OCI-M2 (cell line): ENCODE data around the gene CHRD.

ENCODE experiments used
- DNase-seq: peaks from one replicate; lab custom pipeline; 2025; ENCODE audit not compliant: unreplicated experiment; lab: John Stamatoyannopoulos, UW

Gene CHRD

DNA sequence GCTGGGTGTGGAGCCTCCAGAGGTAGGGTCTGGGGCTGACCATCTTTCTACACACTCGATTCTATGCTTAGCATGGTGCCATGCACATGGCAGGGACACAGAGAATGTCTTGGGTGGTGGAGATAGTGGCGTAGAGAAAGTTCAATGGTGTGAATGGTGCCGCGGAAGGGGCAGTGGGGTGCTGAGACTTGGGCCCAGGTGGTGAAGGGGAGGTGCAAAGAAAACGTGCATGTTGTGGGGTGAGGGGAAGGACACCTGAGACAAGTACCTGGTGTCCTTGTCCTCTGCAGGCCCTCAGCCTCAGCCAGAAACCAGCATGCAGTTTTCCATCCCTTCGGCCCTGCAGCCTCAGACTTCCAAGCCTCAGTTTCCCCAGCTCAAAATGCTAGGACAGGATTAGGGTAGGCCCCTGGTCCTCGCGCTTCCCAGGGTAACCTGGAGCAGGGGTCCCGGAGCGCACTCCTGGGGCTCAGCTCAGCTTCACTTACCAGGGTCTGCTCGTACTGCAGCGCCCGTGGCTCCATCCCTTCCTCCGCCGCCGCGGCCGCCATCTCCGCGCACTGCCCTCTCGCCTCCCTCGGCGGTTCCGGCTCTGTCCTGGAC is 18.8 kb upstream of the CHRD start:
- DNase-seq: no peak

DNA sequence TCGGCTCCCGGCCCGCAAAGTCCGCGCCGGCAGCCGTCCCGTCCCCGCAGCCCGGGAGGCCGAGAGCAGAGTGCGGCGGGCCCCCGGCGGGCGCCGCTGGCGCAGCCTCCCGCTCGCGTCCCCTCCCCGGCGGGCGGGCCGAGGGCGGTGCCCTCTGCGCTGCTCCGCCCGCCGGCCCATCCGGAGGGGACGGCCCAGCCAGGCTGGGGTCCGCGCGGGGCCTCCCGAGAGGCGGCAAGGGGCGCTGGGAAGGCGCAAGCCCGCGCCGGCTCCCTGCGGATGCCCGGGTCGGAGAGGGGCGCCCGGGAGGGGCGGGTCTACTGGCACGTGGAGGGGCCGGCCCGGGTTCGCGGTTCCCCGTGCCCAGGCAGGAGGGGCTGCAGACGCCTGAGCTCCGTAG is 18.3 kb upstream of the CHRD start, which contains the start of the genes CLCN2 and POLR2H:
Gene CLCN2 (minus strand): TSS at position 74 of the 400 bp plus-strand sequence. CDS start 126 bp downstream, outside the sequence.
Gene POLR2H (plus strand): TSS at position 179 of the 400 bp plus-strand sequence. CDS start 1,783 bp downstream, outside the sequence.
- DNase-seq: no peak

- DNase-seq: no peak
Measured at GRCh38 chr3:184361932-184362667, 17.8 kb upstream of the CHRD start.

DNA sequence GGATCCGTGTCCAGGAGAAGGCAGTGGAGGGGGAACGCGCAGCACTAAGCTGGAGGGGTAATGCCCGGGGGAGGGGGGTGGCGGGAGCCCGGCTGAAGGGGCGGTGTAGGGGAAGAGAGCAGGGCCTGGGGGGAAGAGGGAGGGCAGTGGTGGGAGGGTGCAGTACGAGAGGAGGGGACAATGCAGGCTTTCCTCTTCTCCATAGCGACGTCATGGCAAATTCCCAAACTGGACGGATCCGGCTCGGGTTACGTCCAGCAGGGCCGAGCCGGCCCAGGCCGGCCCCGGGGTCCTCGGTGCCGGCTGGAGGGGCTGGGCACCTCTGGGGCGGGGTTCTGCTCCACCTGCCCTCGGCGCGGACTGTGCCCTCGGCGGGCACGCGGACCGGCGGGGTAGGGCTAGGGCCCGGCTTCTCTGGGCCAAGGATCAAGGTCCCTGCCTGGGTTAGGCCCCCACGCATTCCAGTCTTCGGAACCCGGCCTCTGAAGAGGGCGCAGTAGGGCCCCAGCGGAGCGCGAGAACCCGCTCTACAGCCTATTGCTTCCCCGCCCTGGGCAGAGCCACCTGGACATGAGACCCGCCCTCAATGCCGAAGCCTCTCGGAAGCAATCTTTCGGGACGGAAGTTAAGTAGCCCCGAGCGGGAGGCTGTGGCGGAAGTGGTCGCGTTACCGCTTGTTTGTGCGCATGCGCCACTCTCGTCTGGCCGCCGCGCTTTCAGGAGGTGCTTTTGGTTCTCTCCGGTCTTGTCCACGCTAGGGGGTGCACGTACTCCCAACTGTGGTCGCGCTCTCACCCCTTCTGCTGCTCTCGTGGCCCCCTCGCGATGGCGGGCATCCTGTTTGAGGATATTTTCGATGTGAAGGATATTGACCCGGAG is 16.9 kb upstream of the CHRD start:
- peak; percentile 78 for DNase-seq

GRCh38 chr3:184366619-184367289 is 13.1 kb upstream of the CHRD start:
- no peak for DNase-seq

GRCh38 chr3:184368116-184368515 is 11.7 kb upstream of the CHRD start:
- DNase-seq: no peak

DNA sequence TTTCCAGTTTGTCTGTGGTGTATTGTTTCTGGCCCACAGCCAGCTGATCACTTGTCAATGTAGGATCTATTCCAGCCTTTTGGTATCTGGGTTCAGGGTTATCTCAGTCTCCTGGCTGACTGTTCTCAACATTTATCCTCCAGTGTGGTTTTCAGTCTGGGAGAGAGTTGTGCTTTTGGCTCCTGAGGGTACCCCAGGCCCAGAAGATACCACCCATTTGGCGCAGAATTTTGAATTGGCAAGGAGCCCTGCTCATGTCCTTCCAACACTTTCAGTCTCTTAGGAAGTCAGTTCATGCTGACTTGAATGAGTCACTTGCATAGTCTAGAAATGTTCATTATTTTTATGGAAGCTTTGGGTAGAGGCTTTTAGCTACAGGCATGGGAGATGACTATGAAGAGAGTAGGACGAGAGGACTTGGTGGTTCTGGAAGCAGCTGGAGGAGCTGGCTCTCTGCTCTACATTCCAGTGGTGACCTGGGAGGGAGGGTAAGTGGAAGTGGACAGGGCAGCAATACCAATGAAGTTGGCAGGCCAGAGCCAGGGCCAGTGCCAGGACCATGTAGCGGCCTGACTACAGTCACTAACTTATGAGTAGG is 11.2 kb upstream of the CHRD start:
- DNase-seq: no peak

DNA sequence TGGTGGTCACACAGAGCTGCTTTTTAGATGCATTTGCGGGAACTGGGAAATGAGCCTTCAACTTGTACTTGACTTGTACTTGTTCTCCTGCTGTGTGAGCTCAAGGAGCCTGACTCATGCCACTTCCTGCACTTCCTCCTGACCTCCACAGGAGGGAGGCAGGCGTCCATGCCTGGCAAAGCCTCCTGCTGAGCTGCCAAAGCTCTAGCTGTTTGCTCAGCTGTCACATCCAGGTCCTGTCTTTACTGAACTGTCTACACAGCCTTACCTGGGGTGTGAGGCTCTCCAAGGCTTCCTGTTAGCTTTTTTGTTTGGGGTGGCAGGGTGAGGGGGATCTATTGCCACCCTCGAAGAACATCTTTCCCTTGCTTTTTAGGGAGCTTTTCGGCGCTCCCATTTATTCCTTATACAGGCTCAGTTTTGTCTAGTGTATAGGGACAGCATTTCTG is 8.3 kb upstream of the CHRD start:
- peak; percentile 39 for DNase-seq

DNA sequence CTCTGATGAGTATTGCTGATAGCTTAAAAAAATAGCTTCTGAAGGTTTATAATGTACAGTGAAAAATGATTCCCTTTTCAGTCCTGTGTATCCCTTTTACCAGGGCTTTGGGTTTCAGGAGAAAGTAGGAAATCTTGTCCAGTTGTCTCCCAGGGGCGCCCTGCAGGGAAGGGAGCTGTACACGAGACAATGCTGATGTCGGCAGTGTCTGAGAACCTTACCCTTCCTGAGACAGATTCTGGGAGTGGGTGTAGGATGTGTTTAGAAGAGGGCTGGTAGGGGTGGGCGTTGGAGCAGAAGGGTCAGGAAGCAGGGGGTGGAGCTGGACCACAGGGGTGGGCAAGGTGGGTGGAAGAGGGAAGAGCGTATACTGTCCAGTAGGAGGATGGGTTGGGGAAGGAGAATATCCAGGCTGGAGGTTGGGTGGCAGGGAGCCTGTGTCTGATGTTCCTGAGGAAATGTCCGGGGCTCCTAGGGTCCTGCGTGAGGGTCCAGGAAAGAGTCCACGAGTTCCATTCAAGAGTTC is 7.5 kb upstream of the CHRD start:
- no peak for DNase-seq

DNA sequence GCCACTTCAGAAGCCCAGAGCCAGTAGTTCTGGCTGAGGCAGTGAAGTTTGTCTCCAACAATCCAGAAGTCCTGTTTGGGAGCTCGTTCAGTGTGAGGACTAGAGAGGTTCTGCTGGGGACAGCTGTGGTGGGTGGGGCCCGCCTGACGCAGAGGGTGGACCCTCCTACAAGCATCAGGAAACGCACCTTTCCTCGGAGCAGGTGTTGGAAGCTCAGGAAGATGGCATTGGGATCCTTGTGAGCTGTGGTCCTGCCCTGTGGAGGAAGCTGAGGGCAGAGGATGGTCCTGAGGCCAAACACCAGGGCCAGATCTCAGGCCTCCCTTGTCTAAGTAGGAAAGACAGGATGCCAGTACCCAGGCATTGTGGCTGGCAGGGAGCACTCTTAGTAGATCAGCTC is 6.9 kb upstream of the CHRD start:
- no peak for DNase-seq

DNA sequence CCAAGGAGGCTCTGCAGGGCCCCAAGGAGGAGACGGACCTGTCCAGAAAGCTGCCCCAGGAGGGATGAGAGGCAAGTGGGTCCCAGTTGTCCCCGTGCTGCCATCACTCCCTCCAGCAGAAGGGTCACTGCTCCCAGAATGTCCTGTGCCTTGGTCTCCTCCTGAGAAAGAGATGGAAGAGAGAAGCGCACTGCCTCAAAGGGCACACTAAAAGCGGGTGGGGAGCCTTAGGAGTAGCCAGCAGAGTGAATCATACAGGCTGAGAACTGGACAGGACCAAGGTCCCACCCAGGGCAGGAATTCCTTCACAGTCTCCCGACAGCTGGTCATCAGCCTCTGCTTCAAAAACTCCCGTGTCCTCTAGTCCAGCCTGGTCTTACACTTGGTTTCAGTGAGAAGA is 6.4 kb upstream of the CHRD start:
- no peak for DNase-seq

GRCh38 chr3:184375747-184376461 is 4.0 kb upstream of the CHRD start:
- DNase-seq: no peak

DNA sequence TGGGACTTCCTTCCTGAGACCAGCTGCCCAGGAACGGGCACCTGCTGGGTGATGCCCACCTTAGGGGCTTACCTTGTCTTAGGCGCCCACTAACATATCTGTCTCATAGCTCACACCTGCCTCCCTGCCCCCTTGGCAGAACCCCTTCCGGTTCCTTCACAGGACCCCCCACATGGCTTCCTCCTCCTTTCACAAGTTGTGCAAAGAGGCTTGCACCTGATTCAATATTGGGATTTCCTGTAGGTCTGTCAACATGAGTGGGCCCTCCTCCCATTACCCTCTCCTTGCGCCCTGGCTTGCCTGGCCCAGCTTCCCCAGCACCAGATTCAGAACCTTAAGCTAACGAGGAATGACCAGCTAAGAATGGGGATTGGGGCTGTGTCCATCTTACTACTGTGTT is 2.5 kb upstream of the CHRD start:
- DNase-seq: no peak

DNA sequence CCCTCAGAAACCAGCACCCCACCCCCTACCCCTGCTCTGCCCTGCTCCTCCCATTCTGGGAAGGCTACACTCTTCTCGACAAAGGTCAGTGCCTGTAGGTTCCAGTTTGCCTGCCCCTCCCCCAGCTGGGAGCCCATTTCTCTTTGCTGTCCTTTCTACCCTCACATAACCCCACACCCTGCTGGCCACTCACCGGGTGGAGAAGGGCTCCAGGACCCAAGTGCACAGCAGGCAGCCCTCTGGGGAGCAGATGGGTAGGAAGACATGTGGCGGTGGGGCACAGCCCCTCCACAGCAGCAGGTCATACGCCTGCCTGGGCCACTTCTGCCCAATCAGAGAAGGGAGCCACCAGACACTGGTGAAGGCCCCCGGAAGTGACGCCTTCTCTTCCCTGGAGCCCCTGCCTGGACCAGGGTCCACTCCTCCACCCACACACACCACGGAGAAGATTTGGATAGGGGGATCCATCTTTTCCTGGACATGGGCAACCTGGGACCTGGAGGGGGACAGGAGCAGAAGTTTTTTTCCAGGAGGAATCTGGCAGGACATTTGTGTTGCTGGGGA is 1.9 kb upstream of the CHRD start, which contains the start of gene THPO:
Gene THPO (minus strand): TSS at position 326 of the 564 bp plus-strand sequence. CDS start 1,948 bp downstream, outside the sequence.
- DNase-seq: no peak

- no peak for DNase-seq
Measured at GRCh38 chr3:184378651-184379357, 1.1 kb upstream of the CHRD start.

- DNase-seq: no peak
Measured at GRCh38 chr3:184380185-184380626, 352 bp downstream of the CHRD start.

GRCh38 chr3:184380627-184381260 is 890 bp downstream of the CHRD start:
- DNase-seq: no peak
